Testis (tissue), 3 donors: ENCODE data around the gene PAQR8. TPM values are rescaled to one million over a fixed set of nuclear protein-coding genes. Genes with fewer than 3 reads are reported as not detected.
A peak's percentile ranks its signal among the peaks of the same experiment; 100 is the strongest.

Experiments used
- DNase-seq: peaks from one replicate; pipeline ENCODE4 v3.0.0-alpha.2; 2019
- H3K27ac ChIP-seq, 2 donors: fragments of 200-600 bp; sonication (generic); one replicate each; pipeline ENCODE4 v1.5.1; 2019
- H3K27me3 ChIP-seq: fragments of 200-600 bp; sonication (generic); one replicate; pipeline ENCODE4 v1.5.1; 2019
- H3K36me3 ChIP-seq: fragments of 200-600 bp; sonication (generic); one replicate; pipeline ENCODE4 v1.5.1; 2017; ENCODE audit warnings: low read depth; ENCODE audit errors: missing control alignments
- H3K4me1 ChIP-seq: fragments of 200-600 bp; sonication (generic); one replicate; pipeline ENCODE4 v1.5.1; 2019
- H3K4me3 ChIP-seq, 2 donors: fragments of 200-600 bp; sonication (generic); one replicate each; pipeline ENCODE4 v1.5.1; 2017 to 2019
- H3K9me3 ChIP-seq: fragments of 200-600 bp; sonication (generic); one replicate; pipeline ENCODE4 v1.5.1; 2017
- CTCF ChIP-seq, 3 experiments: fragments of 450-650 bp in 2 of 3; fragments of 200-600 bp in 1 of 3; sonication (generic) in 1 of 3; IDR thresholded peaks; one replicate each; pipeline ENCODE4 v1.5.1; 2016 to 2019; ENCODE audit warnings: antibody characterized with exemption in 3 of 3, mild to moderate bottlenecking in 2 of 3, moderate library complexity in 1 of 3
- POLR2A ChIP-seq: fragments of 450-650 bp; IDR thresholded peaks from one replicate; pipeline ENCODE4 v1.6.1; 2017; ENCODE audit warnings: antibody characterized with exemption, mild to moderate bottlenecking, moderate library complexity
- WGBS, 2 donors: methylation state at CpG; one replicate each; pipeline ENCODE4 v1.1.5; 2018; 5-methylcytosine and 5-hydroxymethylcytosine counted together
- intact Hi-C: fragments of 100-400 bp; cut with DNase I; formaldehyde crosslinking; loops from one replicate; pipeline ENCODE4 v1.15.1; 2023; ENCODE audit warnings: low total_unique reads
- polyA plus RNA-seq: library from polyadenylated mRNA; stranded (reverse); fragments of 350-450 nt; fragmentation: Illumina TruSeq; extraction: RNeasy Lipid Tissue Mini Kit (QIAGEN cat#74804); gene quantifications from one replicate; pipeline ENCODE4 v1.2.3, GENCODE V29; 2014; ENCODE audit warnings: low read depth, low replicate concordance; ENCODE audit not compliant: insufficient read depth
- total RNA-seq, 2 donors: library from RNA; depleted of rRNA; stranded (reverse); fragments of >200 nt; gene quantifications; one replicate each; pipeline ENCODE4 v1.2.3, GENCODE V29; 2016

PAQR8 gene
- total and polyA plus RNA-seq, 3 donors from 2014 or later = 8.3 to 11.0 (median 9.0) TPM

DNA sequence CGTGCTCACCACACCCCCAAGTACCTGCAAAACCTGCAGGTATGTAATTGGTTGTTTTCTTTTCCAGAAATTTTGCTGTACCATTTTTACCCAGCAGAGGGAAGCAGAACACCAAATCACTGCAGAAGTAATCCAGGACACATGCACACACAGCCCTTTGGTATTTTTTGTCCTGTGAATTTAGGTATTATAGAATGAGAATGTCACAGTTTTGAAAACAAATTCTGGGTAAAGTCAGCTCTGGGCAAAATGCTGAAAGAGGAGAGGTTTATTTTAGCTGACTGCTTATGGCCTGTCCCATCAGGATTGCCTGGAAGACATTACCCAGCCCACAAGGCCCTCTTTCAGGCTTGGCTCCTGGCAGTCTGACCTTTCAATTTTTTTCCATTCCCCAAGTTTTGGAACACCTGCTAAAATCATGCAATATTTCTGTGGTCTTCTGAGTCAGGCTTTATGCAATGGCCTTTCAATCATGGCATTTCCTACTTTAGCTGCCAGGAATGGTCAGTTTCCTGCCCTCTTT, 54.7 kb downstream of the PAQR8 start:
- H3K4me1 ChIP-seq = no peaks in the 10 kb centered on the region
- no peaks in the 10 kb centered on the region for H3K36me3 ChIP-seq
- intact Hi-C loops = loop anchor here (2.0 to 10.0 kb wide), 2 partner anchors 178 to 244 kb away; no protein-coding TSS in a partner anchor
- no peak overlapping the region for H3K27ac ChIP-seq
- TF ChIP-seq CTCF (IDR thresholded peaks at IDR 0.05) = peak; percentile 82 to 89 (median 88)
- TF ChIP-seq POLR2A = no peak
- no peaks in the 10 kb centered on the region for H3K27me3 ChIP-seq
- H3K9me3 ChIP-seq = no peaks in the 10 kb centered on the region
- DNase-seq = no peak
- H3K4me3 ChIP-seq = no peak overlapping the region
- whole genome bisulfite sequencing, 2 donors = 9 to 27% methylated on average over 1 of the region's 1 CpG

- Histone ChIP-seq H3K27ac (no peak overlapping the region), H3K9me3 (no peaks in the 10 kb centered on the region), H3K27me3 (no peaks in the 10 kb centered on the region), H3K4me1 (no peaks in the 10 kb centered on the region), H3K36me3 (no peaks in the 10 kb centered on the region), H3K4me3 (no peak overlapping the region)
- DNase-seq = no peak
- intact Hi-C loops = loop anchor here (2.0 to 10.0 kb wide), 2 partner anchors 177 to 243 kb away; no protein-coding TSS in a partner anchor
- WGBS, 2 donors = 75 to 84% methylated on average over 5 of the region's 5 CpGs
- no peak for TF ChIP-seq CTCF (IDR thresholded peaks at IDR 0.05)
- no peak for TF ChIP-seq POLR2A
Observed at GRCh38 chr6:52417675-52418111, 55.7 kb downstream of the PAQR8 start.

DNA sequence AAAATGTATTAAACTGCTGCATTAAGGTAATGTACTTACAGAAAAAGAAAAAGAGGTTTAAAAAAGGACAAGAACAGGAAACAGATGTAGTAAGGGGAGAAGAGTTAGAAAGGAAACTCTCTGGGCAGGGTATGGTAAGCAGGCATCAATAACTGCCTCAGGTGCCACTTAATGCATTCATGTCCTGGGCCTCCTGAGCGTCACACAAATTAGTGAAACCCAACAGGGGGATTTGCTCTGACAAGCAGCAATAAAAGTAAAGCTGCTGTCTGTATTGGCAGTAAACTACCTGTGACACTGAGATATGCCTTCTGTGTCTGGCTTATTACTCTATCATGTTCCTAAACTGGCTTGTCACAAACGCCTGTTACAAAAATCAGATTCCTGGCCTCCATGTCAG, 56.7 kb downstream of the PAQR8 start:
- no peak overlapping the region for H3K27ac ChIP-seq
- no peaks in the 10 kb centered on the region for H3K36me3 ChIP-seq
- intact Hi-C loops = loop anchor here (10.0 kb wide), 1 partner anchor 176 kb away; no protein-coding TSS in a partner anchor
- TF ChIP-seq CTCF (IDR thresholded peaks at IDR 0.05) (no peak), POLR2A (no peak)
- DNase-seq = no peak
- no peaks in the 10 kb centered on the region for H3K9me3 ChIP-seq
- no peaks in the 10 kb centered on the region for H3K4me1 ChIP-seq
- 75 to 80% methylated on average over 2 of the region's 2 CpGs for WGBS, 2 donors
- no peak overlapping the region for H3K4me3 ChIP-seq
- no peaks in the 10 kb centered on the region for H3K27me3 ChIP-seq

- Histone ChIP-seq H3K27ac (peak within 1 kb of the TSS; percentile 86 to 90), H3K27me3 (no peaks in the 10 kb centered on the region), H3K9me3 (no peaks in the 10 kb centered on the region), H3K4me3 (peak within 1 kb of the TSS; percentile 67 to 74), H3K4me1 (no peaks in the 10 kb centered on the region), H3K36me3 (no peaks in the 10 kb centered on the region)
- peak; percentile 99 for DNase-seq
- intact Hi-C loops = loop anchor here (10.0 kb wide), 2 partner anchors 155 to 175 kb away; partner anchors contain the start of gene TRAM2
- TF ChIP-seq CTCF (IDR thresholded peaks at IDR 0.05) = peak in 1 of 3 experiments; percentile 11
- TF ChIP-seq POLR2A = peak; percentile 24
- 0% methylated on average over 22 to 46 of the region's 57 CpGs for WGBS, 2 donors
Observed at GRCh38 chr6:52419809-52420667, 58.1 kb downstream of the PAQR8 start, which contains the start of gene EFHC1. Gene EFHC1 (plus strand): TSS chr6:52420342. CDS start chr6:52420411, 69 bp downstream.
